ENCODE results near the gene LDLRAD3. TPM values are rescaled to one million over a fixed set of nuclear protein-coding genes. Genes with fewer than 3 reads are reported as not detected.

LDLRAD3 gene
- total RNA-seq, 2 donors from 2014 or later: 19.2 to 30.6 TPM

- DNase-seq: no peak
- no peak overlapping the region for H3K27ac ChIP-seq (ENCODE audit: low read depth, low read length)
- H3K9ac ChIP-seq (ENCODE audit: extremely low read depth, low read length, poor library complexity, severe bottlenecking): no peak overlapping the region
- Mint-ChIP-seq H3K4me3 (no peak overlapping the region), H3K27me3 (ENCODE audit: insufficient read depth) (no peaks in the 10 kb centered on the region), H3K36me3 (ENCODE audit: low read depth) (peaks cover 41% of the 10 kb centered on the region), H3K4me1 (peaks cover 70% of the 10 kb centered on the region), H3K27ac (no peak overlapping the region), H3K9me3 (peaks cover 3% of the 10 kb centered on the region)
- peaks cover 25% of the 10 kb centered on the region for H3K9me3 ChIP-seq (ENCODE audit: control insufficient read depth, low read length)
- WGBS, 2 experiments (ENCODE audit: insufficient coverage in 1 of 2, insufficient read length in 1 of 2): 97 to 100% methylated on average over 5 of the region's 5 CpGs
- no peaks in the 10 kb centered on the region for H3K27me3 ChIP-seq (ENCODE audit: control insufficient read depth, insufficient read depth, low read length, poor library complexity, severe bottlenecking)
- no peak overlapping the region for H3K4me3 ChIP-seq (ENCODE audit: low read length)
- TF ChIP-seq CTCF (conservative IDR thresholded peaks at IDR 0.05): no peak
- H3K4me1 ChIP-seq (ENCODE audit: control insufficient read depth, insufficient read depth, low read length): peaks cover 25% of the 10 kb centered on the region
- peaks cover 29% of the 10 kb centered on the region for H3K36me3 ChIP-seq (ENCODE audit: control insufficient read depth, insufficient read depth, low read length)
Measured at GRCh38 chr11:36107547-36107946, 163.7 kb downstream of the LDLRAD3 start.

DNA sequence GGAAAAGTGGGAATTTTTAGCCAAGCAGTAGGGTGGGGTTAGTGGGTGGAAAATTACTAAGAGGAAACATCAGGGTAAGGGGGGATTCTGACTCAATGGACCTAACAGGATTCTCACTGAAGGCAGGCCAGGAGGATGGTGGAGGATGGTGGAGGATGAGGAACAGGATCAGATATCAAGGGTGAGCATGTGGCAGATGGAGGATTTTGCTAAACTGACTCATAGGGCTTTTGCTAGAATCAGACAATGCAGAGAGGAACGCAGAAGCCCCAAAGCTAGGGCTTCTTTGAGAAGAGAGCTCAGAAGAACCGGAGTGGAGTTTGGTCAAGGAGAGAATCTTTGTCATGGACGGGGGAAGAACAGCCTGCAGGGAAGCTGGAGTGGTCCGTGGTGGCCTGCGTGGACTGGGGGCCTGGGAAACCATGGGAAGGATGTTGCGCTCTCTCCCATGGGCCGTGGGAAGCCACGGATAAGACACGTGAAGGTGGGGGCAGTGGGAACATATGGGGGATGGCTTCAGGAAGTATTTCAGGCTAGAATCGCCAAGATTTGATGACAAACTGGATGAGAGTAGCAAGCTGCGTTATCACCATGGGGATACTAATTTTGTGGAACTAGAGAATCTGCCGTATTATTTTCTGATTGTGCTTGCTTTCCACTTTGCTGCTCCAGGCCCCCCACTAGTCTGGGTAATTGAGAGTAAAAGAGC, 165.2 kb downstream of the LDLRAD3 start:
- peaks cover 2% of the 10 kb centered on the region for H3K27me3 Mint-ChIP-seq (ENCODE audit: insufficient read depth)
- Histone ChIP-seq H3K36me3 (ENCODE audit: control insufficient read depth, insufficient read depth, low read length) (peaks cover 37% of the 10 kb centered on the region), H3K27me3 (ENCODE audit: control insufficient read depth, insufficient read depth, low read length, poor library complexity, severe bottlenecking) (no peaks in the 10 kb centered on the region), H3K4me3 (ENCODE audit: low read length) (no peak overlapping the region), H3K27ac (ENCODE audit: low read depth, low read length) (peak overlapping the region; percentile 91), H3K9me3 (ENCODE audit: control insufficient read depth, low read length) (peaks cover 40% of the 10 kb centered on the region), H3K4me1 (ENCODE audit: control insufficient read depth, insufficient read depth, low read length) (peaks cover 24% of the 10 kb centered on the region), H3K9ac (ENCODE audit: extremely low read depth, low read length, poor library complexity, severe bottlenecking) (no peak overlapping the region)
- WGBS, 2 experiments (ENCODE audit: insufficient coverage in 1 of 2, insufficient read length in 1 of 2): 80 to 85% methylated on average over 11 to 12 of the region's 12 CpGs
- peaks cover 62% of the 10 kb centered on the region for H3K4me1 Mint-ChIP-seq
- peak overlapping the region; percentile 35 for H3K27ac Mint-ChIP-seq
- DNase-seq: peak; percentile 38
- H3K36me3 Mint-ChIP-seq (ENCODE audit: low read depth): peaks cover 47% of the 10 kb centered on the region
- no peak overlapping the region for H3K4me3 Mint-ChIP-seq
- TF ChIP-seq CTCF (conservative IDR thresholded peaks at IDR 0.05): no peak
- peaks cover 17% of the 10 kb centered on the region for H3K9me3 Mint-ChIP-seq

DNA sequence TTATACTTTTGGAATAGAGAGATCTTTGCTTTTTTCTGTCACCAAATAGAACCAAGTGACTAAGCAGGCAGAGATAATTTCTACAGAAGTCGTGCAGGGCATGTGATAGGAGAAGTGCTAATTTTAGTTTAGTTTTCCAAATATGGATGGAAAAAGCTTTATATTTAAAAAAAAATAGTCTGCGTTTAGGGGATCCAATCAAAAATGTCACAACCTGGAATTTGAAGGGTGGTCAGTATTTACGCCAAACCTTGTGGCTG, 165.7 kb downstream of the LDLRAD3 start:
- Mint-ChIP-seq H3K27ac (peak overlapping the region; percentile 35), H3K27me3 (ENCODE audit: insufficient read depth) (peaks cover 2% of the 10 kb centered on the region), H3K9me3 (peaks cover 21% of the 10 kb centered on the region), H3K36me3 (ENCODE audit: low read depth) (peaks cover 52% of the 10 kb centered on the region), H3K4me1 (peaks cover 57% of the 10 kb centered on the region), H3K4me3 (no peak overlapping the region)
- Histone ChIP-seq H3K27me3 (ENCODE audit: control insufficient read depth, insufficient read depth, low read length, poor library complexity, severe bottlenecking) (no peaks in the 10 kb centered on the region), H3K9me3 (ENCODE audit: control insufficient read depth, low read length) (peaks cover 44% of the 10 kb centered on the region), H3K36me3 (ENCODE audit: control insufficient read depth, insufficient read depth, low read length) (peaks cover 42% of the 10 kb centered on the region), H3K4me1 (ENCODE audit: control insufficient read depth, insufficient read depth, low read length) (peaks cover 19% of the 10 kb centered on the region), H3K4me3 (ENCODE audit: low read length) (peak overlapping the region; percentile 19), H3K9ac (ENCODE audit: extremely low read depth, low read length, poor library complexity, severe bottlenecking) (no peak overlapping the region), H3K27ac (ENCODE audit: low read depth, low read length) (peak overlapping the region; percentile 91)
- no peak for DNase-seq
- 42 to 50% methylated on average over 3 of the region's 3 CpGs for WGBS, 2 experiments (ENCODE audit: insufficient coverage in 1 of 2, insufficient read length in 1 of 2)
- no peak for TF ChIP-seq CTCF (conservative IDR thresholded peaks at IDR 0.05)
